PC-3 (cell line): Measurements from ENCODE around the gene FAM118B.

ENCODE experiments used
- CTCF ChIP-seq: fragments of 300-600 bp; sonication (generic); conservative IDR thresholded peaks from 2 replicates; pipeline ENCODE4 v1.5.1; 2017; ENCODE audit warnings: antibody characterized with exemption, low read depth, mild to moderate bottlenecking, low read length
- EZH2 ChIP-seq: fragments of 300-600 bp; sonication (generic); IDR thresholded peaks from one replicate; pipeline ENCODE4 v1.6.1; 2017; ENCODE audit warnings: antibody characterized with exemption, mild to moderate bottlenecking, low read length; ENCODE audit not compliant: unreplicated experiment
- EZH2phosphoT487 ChIP-seq: fragments of 300-600 bp; sonication (generic); IDR thresholded peaks from 2 replicates; pipeline ENCODE4 v1.6.1; 2018; ENCODE audit warnings: mild to moderate bottlenecking, antibody characterized with exemption, low read length, borderline replicate concordance

- no peak for TF ChIP-seq EZH2phosphoT487
- no peak for TF ChIP-seq CTCF
- no peak for TF ChIP-seq EZH2
Measured at GRCh38 chr11:126163074-126163700, 48.4 kb upstream of the FAM118B start.
